Uterus (tissue), 2 donors: ENCODE measurements around the gene ADD1.

Source experiments
- POLR2A ChIP-seq, 2 donors: fragments of 450-650 bp; IDR thresholded peaks; one replicate each; pipeline ENCODE4 v1.6.1; 2016; ENCODE audit warnings: antibody characterized with exemption in 2 of 2, mild to moderate bottlenecking in 1 of 2, moderate library complexity in 1 of 2
- TF ChIP-seq, protein P1 (sequence below), 4 experiments: fragments of 200-600 bp in 2 of 4; fragments of 450-650 bp in 2 of 4; sonication (generic) in 2 of 4; IDR thresholded peaks; one replicate each; pipeline ENCODE4 v1.5.1; 2016 to 2019; ENCODE audit warnings: antibody characterized with exemption in 4 of 4, mild to moderate bottlenecking in 2 of 4, moderate library complexity in 1 of 4

DNA sequence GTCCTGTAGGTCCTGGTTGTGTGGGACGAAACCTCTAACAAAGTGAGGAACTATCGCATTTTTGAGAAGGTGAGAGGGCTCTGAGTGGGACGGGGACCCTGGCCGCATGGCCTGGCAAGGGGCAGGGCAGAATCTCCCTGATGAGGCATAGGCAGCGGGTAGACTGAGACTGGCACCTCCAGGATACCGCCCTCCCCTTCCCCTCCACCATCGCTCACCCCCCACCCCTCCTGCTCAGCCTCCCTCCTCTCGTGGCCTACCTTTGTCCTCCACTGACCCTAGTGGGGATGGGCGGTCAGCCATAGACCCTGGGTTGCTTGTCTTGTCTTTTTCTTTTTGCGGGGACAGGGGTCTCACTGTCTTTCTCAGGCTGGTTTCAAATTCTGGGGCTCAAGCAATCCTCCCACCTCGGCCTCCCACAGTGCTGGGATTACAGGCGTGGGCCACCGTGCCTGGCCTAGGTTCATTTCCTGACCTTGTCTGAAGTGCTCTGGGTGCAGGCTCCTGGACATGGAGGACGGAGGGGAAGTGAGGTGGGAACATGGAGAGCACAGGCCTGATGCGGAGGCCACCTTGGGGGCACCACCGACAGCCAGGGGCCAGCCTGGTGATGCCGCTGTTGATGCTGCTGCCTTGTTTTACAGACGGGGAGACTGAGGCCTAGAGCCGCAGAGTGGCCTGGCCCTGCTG is 10.5 kb upstream of the ADD1 start:
- TF ChIP-seq, protein P1, sequence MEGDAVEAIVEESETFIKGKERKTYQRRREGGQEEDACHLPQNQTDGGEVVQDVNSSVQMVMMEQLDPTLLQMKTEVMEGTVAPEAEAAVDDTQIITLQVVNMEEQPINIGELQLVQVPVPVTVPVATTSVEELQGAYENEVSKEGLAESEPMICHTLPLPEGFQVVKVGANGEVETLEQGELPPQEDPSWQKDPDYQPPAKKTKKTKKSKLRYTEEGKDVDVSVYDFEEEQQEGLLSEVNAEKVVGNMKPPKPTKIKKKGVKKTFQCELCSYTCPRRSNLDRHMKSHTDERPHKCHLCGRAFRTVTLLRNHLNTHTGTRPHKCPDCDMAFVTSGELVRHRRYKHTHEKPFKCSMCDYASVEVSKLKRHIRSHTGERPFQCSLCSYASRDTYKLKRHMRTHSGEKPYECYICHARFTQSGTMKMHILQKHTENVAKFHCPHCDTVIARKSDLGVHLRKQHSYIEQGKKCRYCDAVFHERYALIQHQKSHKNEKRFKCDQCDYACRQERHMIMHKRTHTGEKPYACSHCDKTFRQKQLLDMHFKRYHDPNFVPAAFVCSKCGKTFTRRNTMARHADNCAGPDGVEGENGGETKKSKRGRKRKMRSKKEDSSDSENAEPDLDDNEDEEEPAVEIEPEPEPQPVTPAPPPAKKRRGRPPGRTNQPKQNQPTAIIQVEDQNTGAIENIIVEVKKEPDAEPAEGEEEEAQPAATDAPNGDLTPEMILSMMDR (IDR thresholded peaks at IDR 0.05), result no peak
- TF ChIP-seq POLR2A (IDR thresholded peaks at IDR 0.05), result no peak
